ENCODE data around the gene MTRF1.

Gene MTRF1, protein sequence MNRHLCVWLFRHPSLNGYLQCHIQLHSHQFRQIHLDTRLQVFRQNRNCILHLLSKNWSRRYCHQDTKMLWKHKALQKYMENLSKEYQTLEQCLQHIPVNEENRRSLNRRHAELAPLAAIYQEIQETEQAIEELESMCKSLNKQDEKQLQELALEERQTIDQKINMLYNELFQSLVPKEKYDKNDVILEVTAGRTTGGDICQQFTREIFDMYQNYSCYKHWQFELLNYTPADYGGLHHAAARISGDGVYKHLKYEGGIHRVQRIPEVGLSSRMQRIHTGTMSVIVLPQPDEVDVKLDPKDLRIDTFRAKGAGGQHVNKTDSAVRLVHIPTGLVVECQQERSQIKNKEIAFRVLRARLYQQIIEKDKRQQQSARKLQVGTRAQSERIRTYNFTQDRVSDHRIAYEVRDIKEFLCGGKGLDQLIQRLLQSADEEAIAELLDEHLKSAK

DNA sequence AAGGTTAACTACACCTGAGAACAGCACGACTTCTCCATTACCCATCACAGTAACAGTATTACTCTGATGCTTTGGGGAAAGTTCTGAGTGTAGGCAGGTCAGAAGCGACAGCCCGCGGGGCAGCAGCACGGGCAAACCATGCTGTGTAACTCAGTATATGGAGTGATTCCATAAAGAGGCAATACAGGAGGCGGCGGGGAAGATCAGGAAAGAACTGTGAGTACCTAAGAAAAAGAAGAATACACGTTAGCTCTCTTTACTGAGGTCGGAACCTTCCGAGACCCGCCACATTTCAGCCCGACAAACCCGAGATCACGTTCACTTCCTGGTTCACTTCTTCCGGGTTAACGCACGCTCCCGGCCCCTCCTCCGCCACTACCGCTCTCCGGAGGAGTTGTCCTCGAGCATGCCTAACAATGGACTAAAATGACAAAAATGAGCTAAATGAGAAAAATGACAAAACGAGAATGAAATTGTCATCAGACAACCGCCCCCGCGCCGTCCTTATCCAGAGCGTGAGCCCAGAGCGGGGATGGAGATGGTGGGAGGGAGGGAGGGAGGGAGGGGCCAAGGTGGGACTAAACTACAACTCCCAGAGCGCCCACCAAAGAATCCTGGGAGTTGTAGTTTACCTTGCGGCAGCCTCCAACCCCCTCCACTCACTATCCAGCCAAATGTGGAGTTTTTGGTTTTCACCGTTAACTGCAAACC is at the start of gene MTRF1:
Gene MTRF1, minus strand, starts transcription at position 316 of the 711 bp plus-strand sequence. CDS start 2,669 bp downstream, outside the sequence.
- Histone ChIP-seq H3K36me3 (ENCODE audit: insufficient read depth, low read length) (no peaks in the 10 kb centered on the region; the same call in none of the 2 replicates), H3K9me3 (ENCODE audit: control insufficient read depth, insufficient read depth, low read length) (peaks cover 8% of the 10 kb centered on the region; the same call in 1 of the 2 replicates), H3K4me1 (ENCODE audit: insufficient read depth, low read length) (no peaks in the 10 kb centered on the region), H3K9ac (ENCODE audit: low read depth, low read length) (peak within 1 kb of the TSS; percentile 95)

DNA sequence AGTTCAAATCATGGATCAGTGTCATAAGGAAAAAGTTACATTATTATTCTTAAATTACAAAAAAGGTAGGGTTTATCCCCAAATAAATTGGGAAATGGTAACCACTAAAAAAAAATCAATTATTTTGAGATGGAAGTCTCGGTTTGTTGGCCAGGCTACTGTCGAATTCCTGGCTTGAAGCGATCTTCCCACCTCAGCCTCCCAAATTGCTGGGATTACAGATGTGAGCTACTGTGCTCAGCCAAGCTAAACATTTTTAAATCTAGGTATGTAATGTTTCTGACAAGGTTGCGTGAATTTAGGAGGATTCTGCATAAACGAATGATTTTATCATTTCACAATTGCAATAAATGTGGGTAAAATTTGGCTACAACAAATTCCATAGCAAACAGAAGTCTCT is 49.7 kb upstream of the MTRF1 start:
- Histone ChIP-seq H3K9me3 (ENCODE audit: control insufficient read depth, insufficient read depth, low read length) (no peaks in the 10 kb centered on the region), H3K9ac (ENCODE audit: low read depth, low read length) (peak overlapping the region; percentile 22; the same call in 1 of the 2 replicates), H3K4me1 (ENCODE audit: insufficient read depth, low read length) (peaks cover 11% of the 10 kb centered on the region), H3K36me3 (ENCODE audit: insufficient read depth, low read length) (no peaks in the 10 kb centered on the region)

DNA sequence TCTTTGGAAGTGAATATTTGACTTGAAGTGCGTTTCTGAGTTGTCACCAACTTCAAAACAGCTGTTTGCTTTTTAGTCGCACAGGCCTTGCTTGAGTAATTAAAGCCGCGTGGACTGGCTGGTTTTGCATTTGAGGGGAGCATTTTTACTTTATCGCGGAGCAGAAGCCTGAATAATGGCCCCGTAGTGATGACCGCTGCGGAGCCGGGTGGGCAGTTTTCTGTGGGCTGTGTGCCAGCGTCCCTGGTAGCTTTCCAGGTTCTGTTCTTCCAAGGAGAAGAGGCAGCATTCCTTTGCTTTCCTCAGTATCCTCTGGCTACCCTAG is 48.8 kb upstream of the MTRF1 start:
- Histone ChIP-seq H3K9ac (ENCODE audit: low read depth, low read length) (peak overlapping the region; percentile 75), H3K36me3 (ENCODE audit: insufficient read depth, low read length) (no peaks in the 10 kb centered on the region), H3K4me1 (ENCODE audit: insufficient read depth, low read length) (peaks cover 11% of the 10 kb centered on the region), H3K9me3 (ENCODE audit: control insufficient read depth, insufficient read depth, low read length) (no peaks in the 10 kb centered on the region)

DNA sequence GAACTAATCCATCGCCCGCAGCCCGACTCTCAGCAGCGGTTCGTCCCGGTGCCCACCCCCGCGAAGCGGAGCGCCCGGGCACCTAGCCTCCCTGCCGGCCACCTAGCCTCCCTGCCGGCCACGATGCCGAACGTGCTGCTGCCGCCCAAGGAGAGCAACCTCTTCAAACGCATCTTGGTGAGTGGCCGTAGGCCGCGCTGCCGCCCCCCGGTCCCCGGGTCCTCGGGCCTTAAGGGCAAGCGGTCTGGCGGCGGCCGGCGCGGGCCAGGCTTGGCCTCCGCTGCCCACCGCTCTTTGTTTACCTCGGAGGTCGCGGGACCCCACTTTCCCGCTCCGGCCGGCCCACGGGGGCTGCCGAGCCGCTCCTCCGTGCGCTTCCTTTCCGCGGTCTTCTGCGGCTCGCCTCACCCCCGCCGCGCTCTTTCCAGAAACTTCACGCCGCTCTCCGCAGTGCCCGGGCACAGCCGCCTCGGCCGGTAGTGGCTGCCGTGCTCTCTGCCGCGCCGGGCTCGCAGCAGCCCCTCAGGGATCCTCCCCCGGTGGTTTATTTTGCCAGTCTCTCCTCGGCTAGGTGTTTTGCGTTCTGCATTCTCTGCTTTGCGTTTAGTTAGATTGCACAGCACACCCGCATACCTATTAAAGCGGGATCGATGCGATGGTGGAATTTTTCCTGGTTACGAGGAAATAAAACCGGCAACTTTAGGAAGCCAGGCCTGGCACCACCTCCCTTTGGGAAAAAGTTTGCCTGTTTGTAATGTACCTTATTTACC is 48.2 kb upstream of the MTRF1 start:
- Histone ChIP-seq H3K4me1 (ENCODE audit: insufficient read depth, low read length) (peaks cover 11% of the 10 kb centered on the region), H3K9ac (ENCODE audit: low read depth, low read length) (peak overlapping the region; percentile 75), H3K9me3 (ENCODE audit: control insufficient read depth, insufficient read depth, low read length) (no peaks in the 10 kb centered on the region), H3K36me3 (ENCODE audit: insufficient read depth, low read length) (no peaks in the 10 kb centered on the region)

DNA sequence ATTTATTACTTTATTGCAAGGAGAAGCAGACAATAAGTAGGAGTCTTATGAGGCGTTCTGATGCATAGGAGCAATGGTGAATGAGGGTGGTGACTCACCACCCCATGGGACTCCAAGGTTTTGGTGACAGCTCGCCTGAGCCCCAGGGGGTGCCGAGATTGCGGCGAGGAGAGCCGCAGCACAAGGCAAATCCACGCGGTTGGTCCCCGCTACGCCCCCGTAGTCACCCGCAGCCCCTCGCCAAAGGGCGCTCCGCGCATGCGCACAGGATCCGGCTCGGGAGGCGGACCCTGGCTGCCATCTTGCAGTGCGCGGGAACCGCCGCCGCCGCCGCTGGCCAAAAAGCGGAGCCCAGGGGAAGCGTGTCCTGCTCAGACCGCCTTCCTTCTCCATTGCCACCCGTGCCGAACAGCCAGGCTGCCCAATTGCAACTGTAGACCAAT is 47.6 kb upstream of the MTRF1 start, which contains the start of gene NAA16:
Gene NAA16, plus strand, starts transcription at position 305 of the 443 bp plus-strand sequence. CDS start 262 bp downstream, outside the sequence.
- Histone ChIP-seq H3K9me3 (ENCODE audit: control insufficient read depth, insufficient read depth, low read length) (no peaks in the 10 kb centered on the region), H3K36me3 (ENCODE audit: insufficient read depth, low read length) (no peaks in the 10 kb centered on the region), H3K9ac (ENCODE audit: low read depth, low read length) (peak within 1 kb of the TSS; percentile 75), H3K4me1 (ENCODE audit: insufficient read depth, low read length) (peaks cover 11% of the 10 kb centered on the region)

DNA sequence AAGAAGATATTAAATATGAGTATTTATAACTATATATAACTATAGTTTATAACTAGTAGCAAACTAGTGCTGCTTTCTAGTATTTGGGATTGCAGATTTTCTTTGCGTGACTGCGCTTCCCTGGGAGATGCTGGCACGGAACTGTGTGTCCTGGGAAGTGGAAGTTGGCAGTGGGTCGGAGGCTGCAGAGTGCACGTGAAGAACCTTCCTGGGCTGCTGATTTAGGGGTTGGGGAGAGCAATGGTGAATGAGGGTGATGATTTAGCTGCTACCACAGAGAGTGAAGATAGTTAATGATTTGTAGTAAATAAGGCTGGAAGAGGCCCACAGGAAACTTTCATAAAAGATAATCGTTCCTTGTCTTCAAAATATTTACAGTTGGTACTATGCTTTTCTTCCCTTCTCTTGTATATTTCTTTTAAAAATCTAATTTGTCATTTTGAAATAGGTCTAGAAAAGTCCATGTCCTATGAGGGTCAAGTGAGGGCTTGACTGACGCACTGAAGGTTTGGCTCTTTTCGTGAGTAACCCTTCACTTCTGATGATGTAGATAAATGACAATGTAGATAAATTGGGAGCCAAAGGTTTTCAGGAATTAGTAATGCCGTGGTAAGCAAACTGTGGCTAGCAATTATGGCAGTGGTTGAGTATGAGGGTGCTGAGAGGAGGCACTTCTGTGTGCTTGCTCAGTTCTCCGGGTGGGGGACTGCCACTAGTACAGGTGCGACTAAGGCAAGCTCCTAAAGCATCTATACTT is 44.7 kb upstream of the MTRF1 start:
- H3K9ac ChIP-seq (ENCODE audit: low read depth, low read length) = no peak overlapping the region
- H3K4me1 ChIP-seq (ENCODE audit: insufficient read depth, low read length) = no peaks in the 10 kb centered on the region
- H3K9me3 ChIP-seq (ENCODE audit: control insufficient read depth, insufficient read depth, low read length) = no peaks in the 10 kb centered on the region
- no peaks in the 10 kb centered on the region for H3K36me3 ChIP-seq (ENCODE audit: insufficient read depth, low read length)

DNA sequence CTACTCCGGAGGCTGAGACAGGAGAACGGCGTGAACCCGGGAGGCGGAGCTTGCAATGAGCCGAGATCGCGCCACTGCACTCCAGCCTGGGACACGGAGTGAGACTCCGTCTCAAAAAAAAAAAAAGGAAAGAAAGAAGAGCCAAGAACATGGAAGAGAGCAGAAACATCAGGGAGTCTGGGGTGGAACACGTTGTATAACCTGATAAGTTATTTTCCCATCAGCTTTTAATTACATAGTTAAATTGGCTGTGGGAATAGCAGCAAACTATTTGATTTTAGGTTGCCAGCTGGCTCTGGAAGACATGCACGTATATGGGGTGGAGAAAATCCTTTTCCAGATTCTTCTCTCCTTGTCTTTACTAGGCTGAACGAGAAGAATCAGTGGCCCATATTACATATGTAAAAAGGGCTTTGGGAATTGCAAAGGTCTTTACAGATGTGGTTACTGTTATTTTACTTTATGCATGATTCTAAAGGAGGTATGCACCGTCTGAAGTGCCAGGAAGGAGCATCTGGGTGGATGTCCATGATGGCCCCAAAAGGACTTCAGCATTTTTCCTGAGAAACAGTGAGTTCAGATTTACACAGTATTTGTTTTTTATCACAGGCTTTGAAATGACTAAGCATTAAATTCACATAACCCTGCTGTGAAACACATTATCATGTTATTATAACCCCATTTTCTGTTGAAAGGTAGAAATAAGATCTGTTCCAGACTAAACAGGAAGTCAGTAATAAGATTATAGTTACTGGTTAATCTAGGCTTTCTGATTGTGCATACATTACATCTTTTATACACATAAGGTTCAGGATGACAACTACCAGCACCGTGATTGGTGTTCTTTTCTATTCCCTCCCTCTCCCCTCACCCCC is 43.1 kb upstream of the MTRF1 start:
- Histone ChIP-seq H3K36me3 (ENCODE audit: insufficient read depth, low read length) (no peaks in the 10 kb centered on the region), H3K9me3 (ENCODE audit: control insufficient read depth, insufficient read depth, low read length) (no peaks in the 10 kb centered on the region), H3K9ac (ENCODE audit: low read depth, low read length) (no peak overlapping the region), H3K4me1 (ENCODE audit: insufficient read depth, low read length) (no peaks in the 10 kb centered on the region)

DNA sequence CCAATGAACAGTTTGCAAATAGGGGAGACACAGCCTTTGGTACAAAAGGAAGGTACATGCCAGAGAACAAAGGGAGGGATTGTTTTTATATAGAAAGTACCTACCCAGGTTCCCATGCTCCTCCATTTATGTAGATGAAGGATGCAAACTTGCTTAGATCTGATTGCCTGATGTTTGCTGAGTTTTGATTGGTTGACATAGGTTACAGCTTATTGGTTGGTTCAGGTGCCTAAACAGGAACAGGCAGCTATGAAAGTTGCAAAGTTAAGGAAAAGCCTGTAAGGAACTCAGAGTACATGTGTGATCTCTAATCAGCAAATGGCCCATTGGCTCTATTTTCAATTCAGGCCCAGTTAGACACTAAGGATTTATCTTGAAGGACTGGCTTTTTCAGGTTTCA is 41.2 kb upstream of the MTRF1 start:
- Histone ChIP-seq H3K36me3 (ENCODE audit: insufficient read depth, low read length) (no peaks in the 10 kb centered on the region), H3K4me1 (ENCODE audit: insufficient read depth, low read length) (no peaks in the 10 kb centered on the region), H3K9me3 (ENCODE audit: control insufficient read depth, insufficient read depth, low read length) (no peaks in the 10 kb centered on the region), H3K9ac (ENCODE audit: low read depth, low read length) (no peak overlapping the region)

DNA sequence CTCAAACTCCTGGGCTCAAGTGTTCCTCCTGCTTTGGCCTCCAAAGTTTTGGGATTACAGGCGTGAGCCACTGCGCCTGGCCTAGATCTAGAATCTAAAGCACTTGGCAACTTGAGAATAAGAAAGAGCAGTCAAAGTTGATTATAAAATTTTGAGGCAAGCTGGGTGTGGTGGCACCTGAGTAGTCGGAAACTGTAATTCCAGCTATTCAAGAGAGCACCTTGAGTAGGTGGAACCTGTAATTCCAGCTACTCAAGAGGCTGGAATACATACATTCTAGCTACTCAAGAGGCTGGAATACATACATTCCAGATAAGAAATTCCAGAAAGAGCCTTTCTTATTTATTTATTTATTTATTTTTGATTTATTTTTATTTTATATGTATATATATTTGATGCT is 39.4 kb upstream of the MTRF1 start:
- no peak overlapping the region for H3K9ac ChIP-seq (ENCODE audit: low read depth, low read length)
- H3K9me3 ChIP-seq (ENCODE audit: control insufficient read depth, insufficient read depth, low read length) = no peaks in the 10 kb centered on the region
- H3K36me3 ChIP-seq (ENCODE audit: insufficient read depth, low read length) = no peaks in the 10 kb centered on the region
- no peaks in the 10 kb centered on the region for H3K4me1 ChIP-seq (ENCODE audit: insufficient read depth, low read length)

DNA sequence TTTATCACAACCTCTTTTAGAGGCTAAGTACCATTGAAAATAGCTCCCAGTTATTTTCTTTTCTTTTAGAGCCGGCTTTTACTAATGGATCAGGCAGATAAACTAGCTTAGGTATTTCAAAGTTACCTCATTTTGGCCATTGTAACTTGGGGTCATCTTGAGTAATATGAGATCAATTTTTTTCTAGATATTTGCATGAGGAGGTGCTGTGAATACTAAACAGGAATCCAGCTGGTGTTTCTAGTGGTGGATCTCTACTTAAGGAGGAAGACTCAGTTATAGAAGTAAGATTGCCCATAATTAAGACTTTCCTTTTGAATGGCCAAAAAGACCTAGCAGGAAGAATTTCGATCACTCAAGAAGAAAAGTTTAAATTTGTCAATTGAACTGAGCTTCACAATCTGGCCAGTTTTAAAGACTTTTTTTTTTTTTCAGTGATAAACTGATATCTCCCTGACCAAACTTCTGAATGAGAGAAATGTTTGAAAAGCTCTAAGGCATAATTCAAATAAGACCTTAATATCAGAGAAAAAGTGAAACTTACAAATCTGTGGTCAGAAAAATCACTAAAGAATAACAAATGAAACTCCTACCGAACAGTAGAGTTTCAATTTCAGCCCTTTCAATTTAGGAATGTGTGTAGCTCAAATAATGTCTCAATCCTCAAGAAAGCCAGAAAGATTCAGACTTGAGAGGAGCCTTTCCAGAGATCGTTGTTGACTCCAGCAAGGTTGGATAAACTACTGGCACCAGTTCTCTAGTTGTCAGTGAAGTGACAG is 36.1 kb upstream of the MTRF1 start:
- no peaks in the 10 kb centered on the region for H3K36me3 ChIP-seq (ENCODE audit: insufficient read depth, low read length)
- no peak overlapping the region for H3K9ac ChIP-seq (ENCODE audit: low read depth, low read length)
- no peaks in the 10 kb centered on the region for H3K4me1 ChIP-seq (ENCODE audit: insufficient read depth, low read length)
- no peaks in the 10 kb centered on the region for H3K9me3 ChIP-seq (ENCODE audit: control insufficient read depth, insufficient read depth, low read length)

DNA sequence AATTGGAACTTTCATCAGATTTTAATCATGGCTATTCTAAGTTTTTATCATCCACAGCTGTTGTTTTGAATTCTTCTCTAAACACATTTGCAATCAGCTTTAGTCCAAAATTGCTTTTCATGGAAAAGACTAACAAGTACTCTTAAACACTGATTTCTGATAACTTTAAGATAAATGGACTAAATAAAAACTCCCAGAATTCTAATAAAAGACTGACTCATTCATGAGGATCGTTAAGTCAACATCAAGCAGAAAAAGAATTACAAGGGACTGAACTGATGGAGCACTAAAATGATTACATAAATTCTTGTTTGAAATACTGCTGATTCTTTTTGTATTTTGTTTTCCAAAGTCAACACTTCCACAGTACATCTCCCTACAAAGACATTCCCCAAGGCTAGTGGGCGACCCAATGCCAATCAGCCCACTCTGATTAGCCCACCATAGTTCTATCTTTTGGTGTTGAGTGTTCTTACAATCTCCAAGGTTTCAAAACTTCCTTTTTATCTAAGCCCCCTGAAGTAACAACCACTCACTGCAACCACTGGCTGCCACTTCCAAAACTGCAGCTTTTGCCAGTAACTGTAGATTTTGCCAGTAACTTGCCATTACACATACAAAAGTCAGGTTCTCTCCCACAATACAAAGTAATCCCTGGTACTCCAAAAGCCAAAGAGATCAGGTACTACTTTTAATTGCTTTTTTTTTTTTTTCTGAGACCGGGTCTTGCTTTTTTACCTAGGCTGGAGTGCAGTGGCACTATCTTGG is 33.7 kb upstream of the MTRF1 start:
- Histone ChIP-seq H3K36me3 (ENCODE audit: insufficient read depth, low read length) (no peaks in the 10 kb centered on the region), H3K9ac (ENCODE audit: low read depth, low read length) (no peak overlapping the region), H3K9me3 (ENCODE audit: control insufficient read depth, insufficient read depth, low read length) (no peaks in the 10 kb centered on the region), H3K4me1 (ENCODE audit: insufficient read depth, low read length) (no peaks in the 10 kb centered on the region)

DNA sequence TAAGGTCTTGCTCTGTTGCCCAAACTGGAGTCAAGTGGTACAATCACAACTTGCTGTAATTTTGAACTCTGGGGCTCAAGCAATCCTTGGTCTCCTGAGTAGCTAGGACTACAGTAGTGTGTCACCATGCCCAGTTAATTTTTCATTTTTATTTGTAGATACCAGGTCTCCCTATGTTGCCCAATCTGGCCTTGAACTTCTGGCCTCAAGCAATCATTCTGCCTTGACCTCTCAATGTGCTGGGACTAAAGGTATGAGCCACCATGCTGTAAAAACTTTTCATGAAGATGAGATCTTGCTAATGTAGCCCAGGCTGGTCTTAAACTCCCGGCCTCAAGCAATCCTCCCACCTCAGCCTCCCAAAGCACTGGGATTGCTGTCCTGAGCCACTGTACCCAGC is 32.6 kb upstream of the MTRF1 start:
- Histone ChIP-seq H3K4me1 (ENCODE audit: insufficient read depth, low read length) (no peaks in the 10 kb centered on the region), H3K9me3 (ENCODE audit: control insufficient read depth, insufficient read depth, low read length) (no peaks in the 10 kb centered on the region), H3K9ac (ENCODE audit: low read depth, low read length) (no peak overlapping the region), H3K36me3 (ENCODE audit: insufficient read depth, low read length) (no peaks in the 10 kb centered on the region)
